CD4-positive, CD25-positive, alpha-beta regulatory T cell (primary cell): ENCODE results near the gene SBK3. TPM values are rescaled to one million over a fixed set of nuclear protein-coding genes. Genes with fewer than 3 reads are reported as not detected.
"Not testable (repeated sequence)": the region's sequence is repeated elsewhere in the genome, so short reads cannot be mapped to it uniquely, and the experiment has no call there.

ENCODE experiments used
- ATAC-seq, 2 donors: fragments of 150-1000 bp; cut with Tn5 transposase; one replicate each; pipeline ENCODE4 v1.10.0; 2021; ENCODE audit warnings: low read depth in 2 of 2, moderate number of reproducible peaks in 2 of 2, moderate library complexity in 1 of 2
- DNase-seq, 3 donors: peaks; one replicate each; pipeline versions ENCODE4 v3.0.0 to v3.0.0-alpha.2; 2012 to 2022; ENCODE audit warnings: mixed read lengths in 1 of 3
- H3K27ac ChIP-seq: one replicate; pipeline ENCODE4 v1.7.0; 2013; ENCODE audit warnings: mild to moderate bottlenecking, low read length; ENCODE audit not compliant: insufficient read depth, poor library complexity, severe bottlenecking
- H3K27me3 ChIP-seq: one replicate; pipeline ENCODE4 v1.7.0; 2013; ENCODE audit warnings: low read length; ENCODE audit not compliant: control insufficient read depth, insufficient read depth
- H3K36me3 ChIP-seq: one replicate; pipeline ENCODE4 v1.7.0; 2013; ENCODE audit warnings: mild to moderate bottlenecking, low read length, moderate library complexity; ENCODE audit not compliant: control insufficient read depth, insufficient read depth
- H3K4me1 ChIP-seq: 2 replicates; pipeline ENCODE4 v1.7.0; 2013; ENCODE audit warnings: mild to moderate bottlenecking, low read length; ENCODE audit not compliant: insufficient read depth, control insufficient read depth, poor library complexity, severe bottlenecking
- H3K4me3 ChIP-seq: one replicate; pipeline ENCODE4 v1.7.0; 2013; ENCODE audit warnings: low read depth, mild to moderate bottlenecking, low read length, moderate library complexity
- H3K9me3 ChIP-seq, 2 experiments: 1 replicate in 1 of 2; 2 replicates in 1 of 2; pipeline ENCODE4 v1.7.0; 2013; ENCODE audit warnings: low read length in 2 of 2, mild to moderate bottlenecking in 1 of 2, moderate library complexity in 1 of 2; ENCODE audit not compliant: control insufficient read depth in 2 of 2
- H3K27ac Mint-ChIP-seq, 3 donors: one replicate each; pipeline ENCODE4 v1.8.0; 2020 to 2022; ENCODE audit warnings: mild to moderate bottlenecking in 3 of 3, mixed read lengths in 3 of 3, moderate library complexity in 2 of 3
- H3K27me3 Mint-ChIP-seq: one replicate; pipeline ENCODE4 v1.8.0; 2022; ENCODE audit warnings: mild to moderate bottlenecking, mixed read lengths
- H3K36me3 Mint-ChIP-seq: one replicate; pipeline ENCODE4 v1.8.0; 2020; ENCODE audit warnings: mixed read lengths
- H3K4me1 Mint-ChIP-seq, 4 donors: one replicate each; pipeline ENCODE4 v1.8.0; 2020 to 2022; ENCODE audit warnings: mixed read lengths in 4 of 4, mild to moderate bottlenecking in 1 of 4
- H3K4me3 Mint-ChIP-seq, 4 donors: one replicate each; pipeline ENCODE4 v1.8.0; 2020 to 2022; ENCODE audit warnings: mild to moderate bottlenecking in 4 of 4, mixed read lengths in 4 of 4, moderate library complexity in 3 of 4
- H3K9me3 Mint-ChIP-seq, 7 donors: one replicate each; pipeline ENCODE4 v1.8.0; 2020 to 2022; ENCODE audit warnings: mixed read lengths in 7 of 7, mild to moderate bottlenecking in 3 of 7, moderate library complexity in 2 of 7
- polyA plus RNA-seq, 4 donors: library from polyadenylated mRNA; unstranded; fragments of 300-500 nt; fragmentation: Illumina TruSeq; gene quantifications; one replicate each; pipeline ENCODE4 v1.2.3, GENCODE V29; 2021
- total RNA-seq: library from RNA; stranded (reverse); gene quantifications from one replicate; pipeline ENCODE4 v1.2.3, GENCODE V29; 2022

SBK3 gene
- total and polyA plus RNA-seq, 5 donors from 2014 or later, result not detected

DNA sequence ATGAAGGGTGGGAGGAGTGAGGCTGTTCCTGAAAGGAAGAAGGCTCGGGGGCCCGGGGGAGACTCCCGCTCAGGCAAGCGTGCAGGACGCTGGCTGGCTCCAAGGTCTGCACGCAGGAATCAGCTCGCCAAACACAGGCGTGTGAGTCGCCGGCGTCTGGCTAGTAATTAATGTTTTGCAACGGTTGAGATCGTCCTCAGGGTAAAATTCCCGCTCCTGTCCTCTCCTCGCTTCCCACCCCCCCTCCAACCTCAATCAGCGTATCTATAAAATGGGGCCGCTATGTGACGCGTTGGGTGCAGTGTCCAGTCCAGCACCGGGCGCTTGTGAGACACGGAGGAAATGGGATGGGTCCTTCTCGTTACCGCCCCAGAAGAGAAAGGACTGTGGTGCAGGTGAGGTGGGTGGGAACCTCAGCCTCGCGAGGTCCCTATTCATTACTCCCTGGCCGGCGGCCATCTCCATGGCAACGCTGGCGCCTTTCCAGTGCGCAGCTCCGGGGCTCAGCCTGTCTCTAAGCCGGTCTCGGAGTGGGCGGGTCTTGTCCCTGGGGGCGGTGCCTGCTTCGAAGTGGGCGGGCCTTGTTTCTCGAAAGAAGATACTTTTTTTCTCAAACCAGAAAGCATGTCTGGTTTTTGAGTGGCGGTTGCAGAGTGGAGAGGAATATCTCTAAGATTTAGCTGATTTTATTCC is 41.8 kb upstream of the SBK3 start:
- Histone ChIP-seq H3K4me1 (peaks cover 25% of the 10 kb centered on the region), H3K4me3 (peak overlapping the region; percentile 66), H3K9me3 (no peaks in the 10 kb centered on the region), H3K36me3 (no peaks in the 10 kb centered on the region), H3K27ac (no peak overlapping the region), H3K27me3 (no peaks in the 10 kb centered on the region)
- peak; percentile 96 for ATAC-seq
- peak overlapping the region in 2 of 3 donors; percentile 80 to 86 for H3K27ac Mint-ChIP-seq
- peak overlapping the region; percentile 83 to 94 (median 86) for H3K4me3 Mint-ChIP-seq
- peak; percentile 85 to 90 (median 85) for DNase-seq
- H3K4me1 Mint-ChIP-seq, result peaks cover 5 to 24% (median 9%) of the 10 kb centered on the region in 4 donors
- H3K36me3 Mint-ChIP-seq, result peaks cover 6% of the 10 kb centered on the region
- no peaks in the 10 kb centered on the region for H3K9me3 Mint-ChIP-seq
- peaks cover 20% of the 10 kb centered on the region for H3K27me3 Mint-ChIP-seq

GRCh38 chr19:55585658-55586339 is 40.5 kb upstream of the SBK3 start:
- DNase-seq (peak in 1 of 3 donors; percentile 40), ATAC-seq (no peak)
- peaks cover 20% of the 10 kb centered on the region for H3K27me3 Mint-ChIP-seq
- no peaks in the 10 kb centered on the region for H3K36me3 ChIP-seq
- no peak overlapping the region for H3K4me3 ChIP-seq
- peak overlapping the region in 3 of 4 donors; percentile 46 to 84 (median 67) for H3K4me3 Mint-ChIP-seq
- H3K4me1 Mint-ChIP-seq, result peaks cover 11 to 38% (median 19%) of the 10 kb centered on the region in 4 donors
- H3K27ac ChIP-seq, result no peak overlapping the region
- no peaks in the 10 kb centered on the region for H3K27me3 ChIP-seq
- H3K9me3 Mint-ChIP-seq, result no peaks in the 10 kb centered on the region
- peaks cover 32% of the 10 kb centered on the region for H3K4me1 ChIP-seq
- H3K36me3 Mint-ChIP-seq, result no peaks in the 10 kb centered on the region
- no peaks in the 10 kb centered on the region for H3K9me3 ChIP-seq
- H3K27ac Mint-ChIP-seq, result peak overlapping the region in 2 of 3 donors; percentile 67 to 86

DNA sequence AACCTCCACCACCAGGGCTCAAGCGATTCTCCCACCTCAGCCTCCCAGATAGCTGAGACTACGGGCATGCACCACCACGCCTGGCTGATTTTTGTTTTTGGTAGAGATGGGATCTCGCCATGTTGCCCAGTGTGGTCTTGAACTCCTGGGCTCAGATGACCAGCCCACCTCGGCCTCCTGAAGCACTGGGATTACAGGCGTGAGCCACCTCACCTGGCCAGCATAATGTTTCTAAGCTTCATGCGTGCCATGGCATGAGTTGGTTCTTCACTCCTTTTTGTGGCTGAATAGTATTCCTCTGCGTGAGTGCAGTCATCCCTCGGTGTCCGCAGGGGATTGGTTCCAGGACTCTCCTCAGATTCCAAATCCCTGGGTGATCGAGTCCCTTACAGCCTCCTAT is 39.5 kb upstream of the SBK3 start:
- H3K4me1 Mint-ChIP-seq, result peaks cover 13 to 43% (median 22%) of the 10 kb centered on the region in 4 donors
- Histone ChIP-seq H3K4me1 (peaks cover 36% of the 10 kb centered on the region), H3K27me3 (no peaks in the 10 kb centered on the region), H3K27ac (no peak overlapping the region), H3K9me3 (no peaks in the 10 kb centered on the region), H3K4me3 (no peak overlapping the region), H3K36me3 (no peaks in the 10 kb centered on the region)
- peak overlapping the region in 1 of 3 donors; percentile 3 for H3K27ac Mint-ChIP-seq
- peaks cover 20% of the 10 kb centered on the region for H3K27me3 Mint-ChIP-seq
- ATAC-seq (no peak), DNase-seq (no peak)
- peaks cover under 1% of the 10 kb centered on the region for H3K36me3 Mint-ChIP-seq
- H3K4me3 Mint-ChIP-seq, result peak overlapping the region in 2 of 4 donors; percentile 46 to 56
- no peaks in the 10 kb centered on the region for H3K9me3 Mint-ChIP-seq

GRCh38 chr19:55583897-55584296 is 38.6 kb upstream of the SBK3 start:
- H3K4me1 Mint-ChIP-seq, result peaks cover 16 to 47% (median 26%) of the 10 kb centered on the region in 4 donors
- not testable (repeated sequence) for DNase-seq, H3K27ac Mint-ChIP-seq

DNA sequence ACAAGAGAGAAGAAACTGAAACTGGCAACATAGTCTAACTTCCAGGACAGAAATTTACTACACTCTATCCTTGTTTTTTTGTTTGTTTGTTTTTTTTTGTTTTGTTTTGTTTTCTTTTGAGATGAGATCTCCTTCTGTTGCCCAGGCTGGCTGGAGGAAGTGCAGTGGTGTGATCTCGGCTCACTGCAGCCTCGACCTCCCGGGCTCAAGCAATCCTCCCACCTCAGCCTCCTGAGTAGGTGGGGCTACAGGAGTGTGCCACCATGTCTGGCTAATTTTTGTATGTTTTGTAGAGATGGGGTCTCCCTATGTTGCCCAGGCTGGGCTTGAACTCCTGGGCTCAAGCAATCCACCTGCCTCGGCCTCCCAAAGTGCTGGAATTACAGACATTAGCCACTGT is 36.9 kb upstream of the SBK3 start:
- DNase-seq, H3K9me3 ChIP-seq, H3K36me3 Mint-ChIP-seq, H3K27me3 ChIP-seq, H3K36me3 ChIP-seq, H3K9me3 Mint-ChIP-seq, H3K27ac ChIP-seq, ATAC-seq: not testable (repeated sequence)
- H3K4me1 Mint-ChIP-seq, result peaks cover 16 to 45% (median 23%) of the 10 kb centered on the region in 4 donors
- peak overlapping the region in 3 of 4 donors; percentile 56 to 91 (median 85) for H3K4me3 Mint-ChIP-seq
- H3K4me3 ChIP-seq, result peak overlapping the region; percentile 75
- peaks cover 17% of the 10 kb centered on the region for H3K27me3 Mint-ChIP-seq
- peaks cover 30% of the 10 kb centered on the region for H3K4me1 ChIP-seq
- peak overlapping the region in 1 of 3 donors; percentile 26 for H3K27ac Mint-ChIP-seq

More at GRCh38 chr19:55583897-55584296, 38.6 kb upstream of the SBK3 start:
- not testable (repeated sequence) for H3K27me3 ChIP-seq, H3K36me3 ChIP-seq, H3K9me3 Mint-ChIP-seq, H3K36me3 Mint-ChIP-seq, H3K4me3 ChIP-seq, H3K4me3 Mint-ChIP-seq, H3K9me3 ChIP-seq, H3K27ac ChIP-seq, ATAC-seq
- H3K27me3 Mint-ChIP-seq, result peaks cover 20% of the 10 kb centered on the region
- peaks cover 37% of the 10 kb centered on the region for H3K4me1 ChIP-seq

GRCh38 chr19:55581823-55582223 is 36.5 kb upstream of the SBK3 start:
- peaks cover 16 to 40% (median 20%) of the 10 kb centered on the region in 4 donors for H3K4me1 Mint-ChIP-seq
- Histone ChIP-seq H3K4me1 (peaks cover 25% of the 10 kb centered on the region), H3K27me3 (no peaks in the 10 kb centered on the region), H3K27ac (no peak overlapping the region), H3K4me3 (peak overlapping the region; percentile 75), H3K36me3 (no peaks in the 10 kb centered on the region), H3K9me3 (no peaks in the 10 kb centered on the region)
- H3K36me3 Mint-ChIP-seq, result peaks cover 11% of the 10 kb centered on the region
- ATAC-seq, result no peak
- H3K4me3 Mint-ChIP-seq, result peak overlapping the region; percentile 56 to 91 (median 72)
- H3K9me3 Mint-ChIP-seq, result peaks cover 0 to 1% (median 0%) of the 10 kb centered on the region in 7 donors
- peaks cover 17% of the 10 kb centered on the region for H3K27me3 Mint-ChIP-seq
- no peak for DNase-seq
- H3K27ac Mint-ChIP-seq, result peak overlapping the region in 1 of 3 donors; percentile 26

GRCh38 chr19:55581145-55581822 is 35.9 kb upstream of the SBK3 start:
- ATAC-seq (no peak), DNase-seq (peak in 1 of 3 donors; percentile 27)
- no peaks in the 10 kb centered on the region for H3K27me3 ChIP-seq
- H3K9me3 Mint-ChIP-seq, result peaks cover 0 to 2% (median 0%) of the 10 kb centered on the region in 7 donors
- peaks cover 14% of the 10 kb centered on the region for H3K27me3 Mint-ChIP-seq
- H3K4me3 Mint-ChIP-seq, result peak overlapping the region; percentile 85 to 94 (median 92)
- peak overlapping the region; percentile 77 for H3K27ac ChIP-seq
- peaks cover 16 to 35% (median 20%) of the 10 kb centered on the region in 4 donors for H3K4me1 Mint-ChIP-seq
- peaks cover 20% of the 10 kb centered on the region for H3K4me1 ChIP-seq
- no peaks in the 10 kb centered on the region for H3K9me3 ChIP-seq
- H3K36me3 Mint-ChIP-seq, result peaks cover 13% of the 10 kb centered on the region
- peak overlapping the region; percentile 75 for H3K4me3 ChIP-seq
- H3K36me3 ChIP-seq, result no peaks in the 10 kb centered on the region
- H3K27ac Mint-ChIP-seq, result peak overlapping the region; percentile 14 to 80 (median 26)
